CD14-positive monocyte (primary cell): ENCODE data around the gene ABCG5. TPM values are rescaled to one million over a fixed set of nuclear protein-coding genes. Genes with fewer than 3 reads are reported as not detected.

Source experiments
- DNase-seq, 3 donors: peaks; one replicate each; pipeline ENCODE4 v3.0.0-alpha.2; 2011 to 2022
- H2AFZ ChIP-seq: 2 replicates; pipeline ENCODE4 v1.6.0; 2012; ENCODE audit warnings: mild to moderate bottlenecking, low read depth, low read length, inconsistent platforms; ENCODE audit not compliant: insufficient read depth, poor library complexity, severe bottlenecking
- H3K27ac ChIP-seq, 2 donors: 1 replicate in 1 of 2; 2 replicates in 1 of 2; pipeline ENCODE4 v1.5.1; 2012 to 2013; ENCODE audit warnings: low read length in 2 of 2, control low read depth in 1 of 2, inconsistent platforms in 1 of 2, low read depth in 1 of 2, mild to moderate bottlenecking in 1 of 2
- H3K27me3 ChIP-seq, 2 donors: one replicate each; pipeline versions ENCODE4 v1.6.0 to v1.6.1; 2011 to 2013; ENCODE audit warnings: low read length in 2 of 2; ENCODE audit not compliant: control insufficient read depth in 2 of 2, insufficient read depth in 2 of 2
- H3K36me3 ChIP-seq, 2 donors: replicated peaks in 1 of 2; 1 replicate in 1 of 2; 2 replicates in 1 of 2; pipeline versions ENCODE4 v1.5.1 to v1.6.1; 2012 to 2013; ENCODE audit warnings: low read length in 2 of 2, control low read depth in 1 of 2, inconsistent platforms in 1 of 2, mild to moderate bottlenecking in 1 of 2; ENCODE audit not compliant: insufficient read depth in 2 of 2, control insufficient read depth in 1 of 2
- H3K4me1 ChIP-seq, 2 donors: 1 replicate in 1 of 2; 2 replicates in 1 of 2; pipeline versions ENCODE4 v1.5.1 to v1.6.1; 2012 to 2013; ENCODE audit warnings: low read length in 2 of 2, control low read depth in 1 of 2, inconsistent platforms in 1 of 2, mild to moderate bottlenecking in 1 of 2, moderate library complexity in 1 of 2; ENCODE audit not compliant: insufficient read depth in 2 of 2, control insufficient read depth in 1 of 2
- H3K4me2 ChIP-seq: replicated peaks from 2 replicates; pipeline ENCODE3; 2012; ENCODE audit warnings: low read length, moderate library complexity, mild to moderate bottlenecking; ENCODE audit not compliant: poor library complexity, severe bottlenecking; ENCODE audit errors: extremely low read depth
- H3K4me3 ChIP-seq, 3 experiments: fragments of 200-600 bp in 1 of 3; sonication (generic) in 1 of 3; replicated peaks in 1 of 3; 1 replicate in 2 of 3; 2 replicates in 1 of 3; pipeline ENCODE4 v1.5.1; 2011 to 2013; ENCODE audit warnings: low read length in 3 of 3, mild to moderate bottlenecking in 3 of 3, control low read depth in 2 of 3, low read depth in 2 of 3, inconsistent platforms in 1 of 3, moderate library complexity in 1 of 3
- H3K79me2 ChIP-seq: 2 replicates; pipeline ENCODE4 v1.6.0; 2012; ENCODE audit warnings: mild to moderate bottlenecking, control low read depth, inconsistent platforms, low read length, moderate library complexity; ENCODE audit not compliant: insufficient read depth
- H3K9ac ChIP-seq: 2 replicates; pipeline ENCODE4 v1.6.0; 2017; ENCODE audit warnings: low read length, mild to moderate bottlenecking; ENCODE audit not compliant: insufficient read depth, poor library complexity, severe bottlenecking
- H3K9me3 ChIP-seq, 2 donors: replicated peaks in 1 of 2; 1 replicate in 1 of 2; 2 replicates in 1 of 2; pipeline versions ENCODE4 v1.5.1 to v1.6.1; 2012 to 2013; ENCODE audit warnings: low read length in 2 of 2, control low read depth in 1 of 2; ENCODE audit not compliant: control insufficient read depth in 1 of 2, insufficient read depth in 1 of 2
- H4K20me1 ChIP-seq: 2 replicates; pipeline ENCODE4 v1.6.0; 2012; ENCODE audit warnings: mild to moderate bottlenecking, low read length, control low read depth, moderate library complexity; ENCODE audit not compliant: insufficient read depth
- H3K27ac Mint-ChIP-seq, 7 donors: one replicate each; pipeline ENCODE4 v1.8.0; 2020; ENCODE audit warnings: mild to moderate bottlenecking in 7 of 7, mixed read lengths in 7 of 7, moderate library complexity in 6 of 7, inconsistent platforms in 2 of 7
- H3K27me3 Mint-ChIP-seq, 3 donors: one replicate each; pipeline ENCODE4 v1.8.0; 2021 to 2022; ENCODE audit warnings: low read depth in 3 of 3, mild to moderate bottlenecking in 3 of 3, mixed read lengths in 3 of 3, moderate library complexity in 3 of 3, inconsistent platforms in 1 of 3
- H3K36me3 Mint-ChIP-seq, 2 donors: one replicate each; pipeline ENCODE4 v1.8.0; 2020; ENCODE audit warnings: mixed read lengths in 2 of 2, inconsistent platforms in 1 of 2, mild to moderate bottlenecking in 1 of 2
- H3K4me1 Mint-ChIP-seq: one replicate; pipeline ENCODE4 v1.8.0; 2020; ENCODE audit warnings: mild to moderate bottlenecking, mixed read lengths
- H3K4me3 Mint-ChIP-seq, 2 donors: one replicate each; pipeline ENCODE4 v1.8.0; 2020; ENCODE audit warnings: mild to moderate bottlenecking in 2 of 2, mixed read lengths in 2 of 2, moderate library complexity in 1 of 2
- H3K9me3 Mint-ChIP-seq, 7 donors: one replicate each; pipeline ENCODE4 v1.8.0; 2020 to 2022; ENCODE audit warnings: mixed read lengths in 7 of 7, mild to moderate bottlenecking in 6 of 7, moderate library complexity in 6 of 7, inconsistent platforms in 2 of 7
- WGBS: methylation state at CpG from one replicate; pipeline ENCODE4 v1.1.5; 2013; ENCODE audit warnings: missing lambda C conversion rate; ENCODE audit not compliant: insufficient coverage; 5-methylcytosine and 5-hydroxymethylcytosine counted together
- intact Hi-C, 2 donors: fragments of 100-400 bp; cut with micrococcal nuclease; formaldehyde crosslinking; loops; one replicate each; pipeline versions ENCODE4 v1.15.0 to v1.15.1; 2023
- polyA plus RNA-seq, 3 donors: library from polyadenylated mRNA; depleted of rRNA in 1 of 3; unstranded in 2 of 3; stranded (reverse) in 1 of 3; fragments of 300-500 nt in 2 of 3; fragments of >200 nt in 1 of 3; fragmentation: Illumina TruSeq in 2 of 3; gene quantifications; 1 replicate in 2 of 3; 2 replicates in 1 of 3; pipeline ENCODE4 v1.2.3, GENCODE V29; 2012 to 2021
- TF ChIP-seq, protein P1 (sequence below): fragments of 200-600 bp; IDR thresholded peaks from one replicate; pipeline ENCODE4 v1.8.0; 2022; ENCODE audit warnings: antibody characterized with exemption, mild to moderate bottlenecking

The ABCG5 gene
- polyA plus RNA-seq, 3 donors, result not detected

- Histone ChIP-seq H3K4me3 (no peak overlapping the region), H4K20me1 (no peaks in the 10 kb centered on the region), H3K27me3 (no peaks in the 10 kb centered on the region), H3K9ac (no peak overlapping the region), H3K36me3 (no peaks in the 10 kb centered on the region), H3K4me1 (no peaks in the 10 kb centered on the region), H2AFZ (no peak overlapping the region), H3K9me3 (no peaks in the 10 kb centered on the region), H3K79me2 (no peaks in the 10 kb centered on the region), H3K27ac (no peak overlapping the region), H3K4me2 (no peak overlapping the region)
- TF ChIP-seq, protein P1, sequence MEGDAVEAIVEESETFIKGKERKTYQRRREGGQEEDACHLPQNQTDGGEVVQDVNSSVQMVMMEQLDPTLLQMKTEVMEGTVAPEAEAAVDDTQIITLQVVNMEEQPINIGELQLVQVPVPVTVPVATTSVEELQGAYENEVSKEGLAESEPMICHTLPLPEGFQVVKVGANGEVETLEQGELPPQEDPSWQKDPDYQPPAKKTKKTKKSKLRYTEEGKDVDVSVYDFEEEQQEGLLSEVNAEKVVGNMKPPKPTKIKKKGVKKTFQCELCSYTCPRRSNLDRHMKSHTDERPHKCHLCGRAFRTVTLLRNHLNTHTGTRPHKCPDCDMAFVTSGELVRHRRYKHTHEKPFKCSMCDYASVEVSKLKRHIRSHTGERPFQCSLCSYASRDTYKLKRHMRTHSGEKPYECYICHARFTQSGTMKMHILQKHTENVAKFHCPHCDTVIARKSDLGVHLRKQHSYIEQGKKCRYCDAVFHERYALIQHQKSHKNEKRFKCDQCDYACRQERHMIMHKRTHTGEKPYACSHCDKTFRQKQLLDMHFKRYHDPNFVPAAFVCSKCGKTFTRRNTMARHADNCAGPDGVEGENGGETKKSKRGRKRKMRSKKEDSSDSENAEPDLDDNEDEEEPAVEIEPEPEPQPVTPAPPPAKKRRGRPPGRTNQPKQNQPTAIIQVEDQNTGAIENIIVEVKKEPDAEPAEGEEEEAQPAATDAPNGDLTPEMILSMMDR, result no peak
- Mint-ChIP-seq H3K27me3 (no peaks in the 10 kb centered on the region), H3K36me3 (no peaks in the 10 kb centered on the region), H3K27ac (no peak overlapping the region), H3K4me1 (no peaks in the 10 kb centered on the region), H3K9me3 (no peaks in the 10 kb centered on the region), H3K4me3 (no peak overlapping the region)
- intact Hi-C loops, result no loop called here
- no CpG with 5 or more reads among the region's 1 CpG for WGBS
- no peak for DNase-seq
Observed at GRCh38 chr2:43810888-43811287, 27.8 kb downstream of the ABCG5 start.

DNA sequence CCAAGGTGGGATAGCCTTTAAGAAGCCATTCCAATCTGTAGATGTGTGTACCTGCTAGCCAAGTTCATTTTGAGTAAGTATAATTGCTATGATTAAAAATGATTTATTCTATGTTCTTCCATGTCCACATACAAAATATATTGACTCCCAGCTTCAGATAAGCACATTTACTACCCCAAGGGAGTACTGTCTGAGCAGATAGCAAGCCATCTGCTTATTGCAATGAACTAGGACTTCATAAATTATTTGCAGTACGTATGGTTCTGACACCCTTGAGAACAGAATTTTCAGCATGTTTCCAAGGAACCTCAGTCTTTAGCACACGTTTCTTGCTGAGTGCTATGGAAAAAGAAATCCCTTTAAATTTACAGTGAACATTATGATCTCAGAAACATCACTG is 28.2 kb downstream of the ABCG5 start:
- Mint-ChIP-seq H3K27me3 (no peaks in the 10 kb centered on the region), H3K9me3 (no peaks in the 10 kb centered on the region), H3K4me3 (no peak overlapping the region), H3K27ac (no peak overlapping the region), H3K4me1 (no peaks in the 10 kb centered on the region), H3K36me3 (no peaks in the 10 kb centered on the region)
- Histone ChIP-seq H3K4me1 (no peaks in the 10 kb centered on the region), H4K20me1 (no peaks in the 10 kb centered on the region), H3K27ac (no peak overlapping the region), H3K27me3 (no peaks in the 10 kb centered on the region), H2AFZ (no peak overlapping the region), H3K4me3 (no peak overlapping the region), H3K4me2 (no peak overlapping the region), H3K79me2 (no peaks in the 10 kb centered on the region), H3K36me3 (no peaks in the 10 kb centered on the region), H3K9me3 (no peaks in the 10 kb centered on the region), H3K9ac (no peak overlapping the region)
- WGBS, result no CpG with 5 or more reads among the region's 2 CpGs
- no peak for DNase-seq
- intact Hi-C loops, result no loop called here
- TF ChIP-seq, protein P1, result no peak
